HS-27A (cell line): Measurements from ENCODE around the gene ISOC2.

Experiments
- DNase-seq: peaks from one replicate; pipeline ENCODE4 v3.0.0-alpha.2; 2012; ENCODE audit warnings: low read depth, missing footprints

ISOC2 gene

DNA sequence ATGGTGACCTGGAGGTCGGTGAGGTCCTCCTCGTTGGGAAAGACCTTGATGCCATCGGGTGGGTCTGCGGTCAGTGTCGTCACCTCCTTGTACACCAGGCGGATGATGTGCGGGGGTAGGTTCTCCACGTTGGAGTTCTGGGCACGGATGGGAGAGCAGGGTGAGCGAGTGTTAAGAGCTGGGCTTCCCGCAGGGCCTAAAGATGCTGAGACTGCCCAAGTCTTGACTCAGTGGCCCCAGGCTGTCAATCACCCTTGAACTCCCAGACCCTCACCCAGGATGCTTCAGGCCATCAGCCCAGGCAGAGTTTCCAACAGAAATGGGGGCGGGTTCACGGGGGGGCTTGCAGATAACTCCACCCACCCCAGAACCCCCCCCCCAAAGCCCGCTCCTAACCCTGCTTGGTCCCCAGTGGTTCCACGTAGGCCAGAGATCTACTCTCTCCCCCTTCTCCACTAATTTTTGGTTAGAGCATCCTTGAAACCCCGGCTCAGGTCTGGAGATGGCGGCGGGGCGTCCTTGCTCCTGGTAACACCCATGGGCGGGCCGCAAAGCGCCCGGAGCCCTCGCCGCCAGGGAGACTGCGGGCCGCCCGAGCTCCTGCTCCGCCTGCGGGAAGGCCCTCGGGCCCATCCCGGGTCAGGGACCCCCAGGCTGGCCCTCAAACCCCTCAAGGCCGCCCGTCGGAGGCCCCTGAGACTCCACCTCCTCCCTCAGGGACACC is 54.5 kb downstream of the ISOC2 start:
- no peak for DNase-seq

DNA sequence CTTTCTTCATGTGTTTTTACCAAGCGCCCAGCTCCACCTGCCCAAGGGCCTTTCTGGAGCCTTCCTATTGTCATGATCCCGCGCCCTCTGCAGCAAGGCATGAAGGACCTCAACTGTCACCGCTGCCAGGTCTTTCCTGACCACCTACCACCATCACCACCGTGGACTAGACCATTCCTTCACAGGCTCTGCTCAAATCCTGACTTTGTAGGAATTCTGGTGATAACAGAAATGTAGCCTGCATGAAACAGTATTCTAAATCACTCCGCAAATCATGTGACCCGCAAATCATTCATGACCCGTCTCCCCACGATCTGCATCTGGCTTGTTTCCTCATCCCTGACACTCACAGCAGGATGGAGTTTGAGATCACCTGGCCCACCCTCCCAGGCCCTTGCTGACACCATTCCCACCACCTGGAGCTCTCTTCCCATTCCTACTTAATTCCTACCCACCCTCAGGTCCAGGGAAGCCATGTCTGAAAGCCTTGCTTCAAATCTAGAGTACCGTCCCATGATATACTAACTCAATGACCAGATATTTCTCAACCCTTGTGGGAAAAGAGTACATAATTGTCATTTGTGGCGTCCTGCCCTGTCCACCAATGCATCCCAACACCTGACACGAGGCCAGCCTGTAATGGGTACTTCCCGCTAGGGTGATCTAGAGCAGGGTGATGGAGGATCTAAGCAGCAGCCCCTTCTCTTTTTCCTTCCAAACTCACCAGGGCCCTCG is 55.2 kb downstream of the ISOC2 start:
- DNase-seq: no peak

DNA sequence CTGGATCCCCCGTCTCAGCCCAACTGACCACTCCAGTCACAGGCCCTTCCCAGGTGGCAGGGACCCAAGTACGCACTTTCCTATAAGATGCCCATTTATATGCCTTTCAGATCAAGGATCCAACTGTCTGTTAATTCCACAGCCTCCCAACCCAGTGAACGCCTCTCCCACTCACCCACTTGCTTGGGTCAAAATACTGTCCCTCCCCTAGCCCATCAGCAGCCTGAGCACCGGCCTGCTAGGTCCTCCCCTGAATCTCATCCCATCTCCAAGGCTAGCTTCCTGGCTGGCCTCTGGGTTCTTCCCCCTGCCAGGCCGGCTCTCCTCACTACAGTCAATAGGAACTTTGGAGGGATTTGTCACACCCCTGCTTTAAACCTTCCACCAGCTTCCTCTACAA is 55.8 kb downstream of the ISOC2 start:
- no peak for DNase-seq
